Activated naive CD4-positive, alpha-beta T cell treated with anti-CD3 and anti-CD28 coated beads, Interleukin-2, amount 10 ng/mL, durations not matched to agents 7 days and 5 days (primary cell): Measurements from ENCODE around the gene KBTBD8.

Experiments used
- CTCF ChIA-PET: fragments of 350-600 bp; sonication (Branson Sonifier 250); formaldehyde crosslinking; loops from one replicate; lab custom pipeline; 2021; ENCODE audit warnings: antibody characterized with exemption; lab: Charles Lee
- DNase-seq: peaks from one replicate; pipeline ENCODE4 v3.0.0-alpha.2; 2020
- H3K27ac Mint-ChIP-seq: one replicate; pipeline ENCODE4 v1.8.0; 2021; ENCODE audit warnings: mild to moderate bottlenecking, moderate library complexity, mixed read lengths
- H3K27me3 Mint-ChIP-seq: one replicate; pipeline ENCODE4 v1.8.0; 2021; ENCODE audit warnings: mild to moderate bottlenecking, mixed read lengths
- H3K36me3 Mint-ChIP-seq: one replicate; pipeline ENCODE4 v1.8.0; 2021; ENCODE audit warnings: mixed read lengths
- H3K4me1 Mint-ChIP-seq: one replicate; pipeline ENCODE4 v1.8.0; 2021; ENCODE audit warnings: mixed read lengths
- H3K4me3 Mint-ChIP-seq: one replicate; pipeline ENCODE4 v1.8.0; 2021; ENCODE audit warnings: mild to moderate bottlenecking, moderate library complexity, mixed read lengths
- H3K9me3 Mint-ChIP-seq: one replicate; pipeline ENCODE4 v1.8.0; 2021; ENCODE audit warnings: mixed read lengths

KBTBD8 gene

GRCh38 chr3:67033079-67033478, 35.0 kb downstream of the KBTBD8 start:
- Mint-ChIP-seq H3K27ac (no peak overlapping the region), H3K4me1 (no peaks in the 10 kb centered on the region), H3K4me3 (no peak overlapping the region), H3K9me3 (no peaks in the 10 kb centered on the region), H3K36me3 (no peaks in the 10 kb centered on the region), H3K27me3 (no peaks in the 10 kb centered on the region)
- CTCF ChIA-PET: interaction anchor here (1.4 to 1.6 kb wide), 2 partner anchors 61 to 97 kb away, joined by 3 to 7 read pairs; no protein-coding TSS in a partner anchor
- DNase-seq: no peak

- Mint-ChIP-seq H3K27ac (no peak overlapping the region), H3K4me3 (no peak overlapping the region), H3K4me1 (no peaks in the 10 kb centered on the region), H3K27me3 (no peaks in the 10 kb centered on the region), H3K36me3 (no peaks in the 10 kb centered on the region), H3K9me3 (no peaks in the 10 kb centered on the region)
- no peak for DNase-seq
- CTCF ChIA-PET: interaction anchor here (0.6 to 1.6 kb wide), 2 partner anchors 62 to 72 kb away, joined by 4 to 7 read pairs; no protein-coding TSS in a partner anchor
Measured at GRCh38 chr3:67034371-67034770, 36.3 kb downstream of the KBTBD8 start.

GRCh38 chr3:67037615-67038014, 39.5 kb downstream of the KBTBD8 start:
- H3K4me1 Mint-ChIP-seq: no peaks in the 10 kb centered on the region
- no peak overlapping the region for H3K27ac Mint-ChIP-seq
- DNase-seq: no peak
- CTCF ChIA-PET: no interaction called here
- no peaks in the 10 kb centered on the region for H3K36me3 Mint-ChIP-seq
- H3K27me3 Mint-ChIP-seq: no peaks in the 10 kb centered on the region
- no peak overlapping the region for H3K4me3 Mint-ChIP-seq
- no peaks in the 10 kb centered on the region for H3K9me3 Mint-ChIP-seq

GRCh38 chr3:67044295-67044694, 46.2 kb downstream of the KBTBD8 start:
- Mint-ChIP-seq H3K4me3 (no peak overlapping the region), H3K36me3 (no peaks in the 10 kb centered on the region), H3K27me3 (no peaks in the 10 kb centered on the region), H3K27ac (no peak overlapping the region), H3K4me1 (no peaks in the 10 kb centered on the region), H3K9me3 (no peaks in the 10 kb centered on the region)
- DNase-seq: no peak
- CTCF ChIA-PET: no interaction called here

GRCh38 chr3:67044955-67045354, 46.8 kb downstream of the KBTBD8 start:
- Mint-ChIP-seq H3K9me3 (no peaks in the 10 kb centered on the region), H3K4me1 (no peaks in the 10 kb centered on the region), H3K27ac (no peak overlapping the region), H3K27me3 (no peaks in the 10 kb centered on the region), H3K36me3 (no peaks in the 10 kb centered on the region), H3K4me3 (no peak overlapping the region)
- CTCF ChIA-PET: no interaction called here
- no peak for DNase-seq

- H3K4me3 Mint-ChIP-seq: no peak overlapping the region
- H3K27me3 Mint-ChIP-seq: no peaks in the 10 kb centered on the region
- no peaks in the 10 kb centered on the region for H3K9me3 Mint-ChIP-seq
- CTCF ChIA-PET: interaction anchor here (0.6 kb wide), 1 partner anchor 436 kb away, joined by 5 read pairs; no protein-coding TSS in a partner anchor
- no peak overlapping the region for H3K27ac Mint-ChIP-seq
- H3K36me3 Mint-ChIP-seq: no peaks in the 10 kb centered on the region
- H3K4me1 Mint-ChIP-seq: no peaks in the 10 kb centered on the region
- DNase-seq: no peak
Measured at GRCh38 chr3:67045711-67046465, 47.8 kb downstream of the KBTBD8 start.

GRCh38 chr3:67047051-67047450, 48.9 kb downstream of the KBTBD8 start:
- CTCF ChIA-PET: no interaction called here
- H3K27me3 Mint-ChIP-seq: no peaks in the 10 kb centered on the region
- no peaks in the 10 kb centered on the region for H3K36me3 Mint-ChIP-seq
- H3K9me3 Mint-ChIP-seq: no peaks in the 10 kb centered on the region
- H3K4me3 Mint-ChIP-seq: no peak overlapping the region
- H3K4me1 Mint-ChIP-seq: no peaks in the 10 kb centered on the region
- H3K27ac Mint-ChIP-seq: no peak overlapping the region
- DNase-seq: no peak

GRCh38 chr3:67048067-67048714, 50.1 kb downstream of the KBTBD8 start:
- no peak for DNase-seq
- H3K4me1 Mint-ChIP-seq: no peaks in the 10 kb centered on the region
- no peak overlapping the region for H3K4me3 Mint-ChIP-seq
- no peaks in the 10 kb centered on the region for H3K27me3 Mint-ChIP-seq
- no peak overlapping the region for H3K27ac Mint-ChIP-seq
- H3K36me3 Mint-ChIP-seq: no peaks in the 10 kb centered on the region
- CTCF ChIA-PET: no interaction called here
- no peaks in the 10 kb centered on the region for H3K9me3 Mint-ChIP-seq

GRCh38 chr3:67048715-67049074, 50.6 kb downstream of the KBTBD8 start:
- Mint-ChIP-seq H3K9me3 (no peaks in the 10 kb centered on the region), H3K4me1 (no peaks in the 10 kb centered on the region), H3K4me3 (no peak overlapping the region), H3K27me3 (no peaks in the 10 kb centered on the region), H3K27ac (no peak overlapping the region), H3K36me3 (no peaks in the 10 kb centered on the region)
- CTCF ChIA-PET: no interaction called here
- DNase-seq: no peak

- H3K27ac Mint-ChIP-seq: no peak overlapping the region
- no peaks in the 10 kb centered on the region for H3K36me3 Mint-ChIP-seq
- CTCF ChIA-PET: no interaction called here
- no peaks in the 10 kb centered on the region for H3K27me3 Mint-ChIP-seq
- H3K9me3 Mint-ChIP-seq: peaks cover 6% of the 10 kb centered on the region
- no peak for DNase-seq
- H3K4me3 Mint-ChIP-seq: no peak overlapping the region
- no peaks in the 10 kb centered on the region for H3K4me1 Mint-ChIP-seq
Measured at GRCh38 chr3:67059443-67059842, 61.3 kb downstream of the KBTBD8 start.
